OCI-LY1 (cell line): Measurements from ENCODE around the gene SCAP.

ENCODE experiments used
- H2AFZ ChIP-seq: fragments of 200-600 bp; sonication (generic), shearing (Covaris generic); 2 replicates; pipeline ENCODE4 v1.6.0; 2014; ENCODE audit warnings: antibody characterized with exemption, mild to moderate bottlenecking, low read length
- H3F3A ChIP-seq: fragments of 200-600 bp; sonication (generic), shearing (Covaris generic); 2 replicates; pipeline ENCODE4 v1.6.0; 2014; ENCODE audit warnings: mild to moderate bottlenecking, antibody characterized with exemption, low read length, moderate library complexity; ENCODE audit not compliant: insufficient read depth
- H3K27ac ChIP-seq: fragments of 200-600 bp; sonication (generic); 2 replicates; pipeline ENCODE4 v1.5.1; 2014; ENCODE audit warnings: low read length, mixed run types, mild to moderate bottlenecking, low read depth; ENCODE audit not compliant: poor library complexity, severe bottlenecking
- H3K27me3 ChIP-seq: fragments of 200-600 bp; sonication (generic); 2 replicates; pipeline ENCODE4 v1.6.0; 2014; ENCODE audit warnings: antibody characterized with exemption, mild to moderate bottlenecking, low read length, moderate library complexity; ENCODE audit not compliant: insufficient read depth
- H3K36me3 ChIP-seq: fragments of 200-600 bp; sonication (generic); 2 replicates; pipeline ENCODE4 v1.6.1; 2014; ENCODE audit warnings: mild to moderate bottlenecking, antibody characterized with exemption, low read length, moderate library complexity, mixed read lengths; ENCODE audit not compliant: insufficient read depth
- H3K4me1 ChIP-seq: fragments of 200-600 bp; sonication (generic); 2 replicates; pipeline ENCODE4 v1.5.1; 2014; ENCODE audit warnings: mild to moderate bottlenecking, low read length, moderate library complexity; ENCODE audit not compliant: insufficient read depth, severe bottlenecking
- H3K4me2 ChIP-seq: fragments of 200-600 bp; sonication (generic), shearing (Covaris generic); 2 replicates; pipeline ENCODE4 v1.6.1; 2014; ENCODE audit warnings: low read length
- H3K4me3 ChIP-seq: fragments of 200-600 bp; sonication (generic); 2 replicates; pipeline ENCODE4 v1.5.1; 2014; ENCODE audit warnings: low read length, low read depth, mild to moderate bottlenecking, mixed read lengths; ENCODE audit not compliant: poor library complexity, severe bottlenecking
- H3K79me2 ChIP-seq: fragments of 200-600 bp; shearing (Covaris generic); 2 replicates; pipeline ENCODE4 v1.6.1; 2016; ENCODE audit warnings: mixed run types, low read length, mixed read lengths; ENCODE audit not compliant: insufficient read depth
- H3K9ac ChIP-seq: fragments of 200-600 bp; sonication (generic), shearing (Covaris generic); 2 replicates; pipeline ENCODE4 v1.6.1; 2014; ENCODE audit warnings: mild to moderate bottlenecking, low read length, mixed read lengths
- H3K9me2 ChIP-seq: fragments of 200-600 bp; sonication (generic), shearing (Covaris generic); 2 replicates; pipeline ENCODE4 v1.6.1; 2014; ENCODE audit warnings: low read depth, mild to moderate bottlenecking, low read length, mixed read lengths
- H3K9me3 ChIP-seq: fragments of 200-600 bp; shearing (Covaris generic); 2 replicates; pipeline ENCODE4 v1.6.1; 2014; ENCODE audit warnings: low read length, mixed read lengths
- H4K20me1 ChIP-seq: fragments of 200-600 bp; sonication (generic), shearing (Covaris generic); 2 replicates; pipeline ENCODE4 v1.6.0; 2016; ENCODE audit warnings: mild to moderate bottlenecking, low read length; ENCODE audit not compliant: insufficient read depth
- CTCF ChIP-seq: fragments of 200-600 bp; sonication (generic), shearing (Covaris generic); IDR thresholded peaks from 2 replicates; pipeline ENCODE4 v1.5.1; 2017; ENCODE audit warnings: mild to moderate bottlenecking, antibody characterized with exemption, low read length, moderate library complexity, mixed read lengths
- EZH2 ChIP-seq: fragments of 200-600 bp; sonication (generic), shearing (Covaris generic); IDR thresholded peaks from 2 replicates; pipeline ENCODE4 v1.8.0; 2017; ENCODE audit warnings: borderline replicate concordance, mixed run types, mild to moderate bottlenecking, antibody characterized with exemption, low read length, moderate library complexity, mixed read lengths

SCAP gene

GRCh38 chr3:47520756-47521155 lies 45.0 kb upstream of the SCAP start:
- Histone ChIP-seq H3K9me2 (no peaks in the 10 kb centered on the region), H4K20me1 (no peaks in the 10 kb centered on the region), H3K79me2 (no peaks in the 10 kb centered on the region), H3K9ac (no peak overlapping the region), H3F3A (peaks cover 2% of the 10 kb centered on the region; the same call in 1 of the 2 replicates), H3K36me3 (no peaks in the 10 kb centered on the region), H3K4me1 (peaks cover 6% of the 10 kb centered on the region), H3K27ac (no peak overlapping the region), H3K9me3 (no peaks in the 10 kb centered on the region), H3K27me3 (no peaks in the 10 kb centered on the region), H2AFZ (no peak overlapping the region; the same call in 1 of the 2 replicates), H3K4me2 (no peak overlapping the region), H3K4me3 (no peak overlapping the region)
- TF ChIP-seq CTCF (no peak), EZH2 (no peak)

- H3K4me1 ChIP-seq = peaks cover 9% of the 10 kb centered on the region
- H3K27me3 ChIP-seq = no peaks in the 10 kb centered on the region
- no peak overlapping the region for H2AFZ ChIP-seq
- no peaks in the 10 kb centered on the region for H4K20me1 ChIP-seq
- TF ChIP-seq CTCF = no peak
- no peak for TF ChIP-seq EZH2
- H3F3A ChIP-seq = peaks cover 9% of the 10 kb centered on the region; the same call in 1 of the 2 replicates
- no peaks in the 10 kb centered on the region for H3K36me3 ChIP-seq
- no peak overlapping the region for H3K4me2 ChIP-seq
- no peak overlapping the region for H3K27ac ChIP-seq
- H3K9ac ChIP-seq = no peak overlapping the region
- H3K9me2 ChIP-seq = no peaks in the 10 kb centered on the region
- H3K79me2 ChIP-seq = no peaks in the 10 kb centered on the region
- H3K9me3 ChIP-seq = no peaks in the 10 kb centered on the region
- no peak overlapping the region for H3K4me3 ChIP-seq
Measured at GRCh38 chr3:47517937-47518336, 42.2 kb upstream of the SCAP start.

GRCh38 chr3:47515864-47516319 lies 40.2 kb upstream of the SCAP start:
- TF ChIP-seq EZH2 = no peak
- TF ChIP-seq CTCF = no peak
- no peak overlapping the region for H3K9ac ChIP-seq
- no peaks in the 10 kb centered on the region for H3K27me3 ChIP-seq
- no peak overlapping the region for H3K27ac ChIP-seq
- no peak overlapping the region for H3K4me2 ChIP-seq
- H3K4me1 ChIP-seq = peaks cover 15% of the 10 kb centered on the region
- H3F3A ChIP-seq = peaks cover 9% of the 10 kb centered on the region; the same call in 1 of the 2 replicates
- H4K20me1 ChIP-seq = no peaks in the 10 kb centered on the region
- no peaks in the 10 kb centered on the region for H3K9me2 ChIP-seq
- peaks cover 20% of the 10 kb centered on the region for H3K79me2 ChIP-seq
- peaks cover 11% of the 10 kb centered on the region; the same call in 1 of the 2 replicates for H3K36me3 ChIP-seq
- H3K4me3 ChIP-seq = no peak overlapping the region
- H3K9me3 ChIP-seq = no peaks in the 10 kb centered on the region
- no peak overlapping the region for H2AFZ ChIP-seq
